Pancreas (tissue), 10 donors: ENCODE measurements around the gene LCN12. TPM values are rescaled to one million over a fixed set of nuclear protein-coding genes. Genes with fewer than 3 reads are reported as not detected.

ENCODE experiments used
- ATAC-seq, 4 donors: fragments of 200-7000 bp; cut with Tn5 transposase; one replicate each; pipeline versions ENCODE4 v1.8.0 to v1.9.1; 2020; ENCODE audit warnings: mild to moderate bottlenecking in 4 of 4, moderate library complexity in 4 of 4
- DNase-seq, 6 donors: peaks; one replicate each; pipeline ENCODE4 v3.0.0-alpha.2; 2020
- FAIRE-seq: peaks from 2 replicates; lab custom pipeline; 2012; peaks lifted over from hg19 to GRCh38; lab: Jason Lieb, UNC
- H3K27ac ChIP-seq, 4 donors: fragments of 200-600 bp; sonication (generic); 1 replicate in 3 of 4; 2 replicates in 1 of 4; pipeline versions ENCODE4 v1.5.0 to v1.8.0; 2020
- H3K27me3 ChIP-seq, 4 donors: fragments of 200-600 bp; one replicate each; pipeline ENCODE4 v1.8.0; 2021
- H3K36me3 ChIP-seq, 3 donors: fragments of 200-600 bp; sonication (generic) in 1 of 3; one replicate each; pipeline versions ENCODE4 v1.5.0 to v1.8.0; 2020 to 2021
- H3K4me1 ChIP-seq, 3 donors: fragments of 200-600 bp; one replicate each; pipeline ENCODE4 v1.8.0; 2021
- H3K4me3 ChIP-seq, 4 donors: fragments of 200-600 bp; sonication (generic) in 2 of 4; one replicate each; pipeline versions ENCODE4 v1.5.0 to v1.8.0; 2020 to 2021
- H3K9me3 ChIP-seq, 4 donors: fragments of 200-600 bp; one replicate each; pipeline ENCODE4 v1.8.0; 2021
- CTCF ChIP-seq, 4 donors: fragments of 200-600 bp; sonication (generic) in 3 of 4; IDR thresholded peaks; one replicate each; pipeline versions ENCODE4 v1.5.0 to v1.8.0; 2021; ENCODE audit warnings: antibody characterized with exemption in 4 of 4
- WGBS, 2 donors: extraction: QIAGEN DNeasy Blood & Tissue Kit; methylation state at CpG; one replicate each; pipeline ENCODE4 v1.1.7; 2013; 5-methylcytosine and 5-hydroxymethylcytosine counted together
- intact Hi-C, 3 donors: fragments of 100-400 bp; cut with DNase I; formaldehyde crosslinking; loops; one replicate each; pipeline versions ENCODE4 v1.11.1 to v1.14.2; 2022
- polyA plus RNA-seq, 2 donors: library from polyadenylated mRNA; stranded (reverse); fragments of 200-250 nt; gene quantifications; one replicate each; pipeline ENCODE4 v1.2.3, GENCODE V29; 2013
- total RNA-seq, 6 donors: library from RNA; stranded (reverse); fragmentation: NEBNext Ultra II Directional in 4 of 6; extraction: Animal tissue kit (Norgen Biotek cat#: 25700) in 4 of 6; gene quantifications; one replicate each; pipeline versions ENCODE4 v1.2.1 to v1.2.4, GENCODE V29; 2021 to 2023
- donor health status: healthy with polysubstance abuse.
- donor health status: DM: no; HTN: no; CAD: no; lungs with moderate emphysema.
- donor health status: DM: no; HTN: no; CAD: no.
- donor health status: control.
- donor health status: control.
- donor health status: Bipolar disorder and iron deficiency.
- donor health status: DM: yes; HTN: yes; CAD: no.
- donor health status: DM: no; HTN: no; CAD: no.
- donor health status: DM: no; HTN: no; CAD: no.
- donor health status: DM: yes; HTN: yes; CAD: no.

Gene LCN12
- total and polyA plus RNA-seq, 8 donors = 0.57 to 16.5 (median 3.4) TPM

GRCh38 chr9:136926749-136927148 is 25.3 kb upstream of the LCN12 start:
- no peaks in the 10 kb centered on the region for H3K4me1 ChIP-seq
- DNase-seq = no peak
- peaks cover 0 to 6% (median 0%) of the 10 kb centered on the region in 3 donors for H3K36me3 ChIP-seq
- no peak for FAIRE-seq
- no peak overlapping the region for H3K27ac ChIP-seq
- no peak for ATAC-seq
- no peaks in the 10 kb centered on the region for H3K9me3 ChIP-seq
- no peaks in the 10 kb centered on the region for H3K27me3 ChIP-seq
- H3K4me3 ChIP-seq = no peak overlapping the region
- no peak for TF ChIP-seq CTCF (IDR thresholded peaks at IDR 0.05)
- intact Hi-C loops = no loop called here
- WGBS, 2 donors = 96% methylated on average over 13 of the region's 13 CpGs

GRCh38 chr9:136927343-136928271 is 24.5 kb upstream of the LCN12 start:
- intact Hi-C loops = no loop called here
- no peak for DNase-seq
- no peaks in the 10 kb centered on the region for H3K4me1 ChIP-seq
- peaks cover 0 to 6% (median 0%) of the 10 kb centered on the region in 3 donors for H3K36me3 ChIP-seq
- no peak for ATAC-seq
- H3K4me3 ChIP-seq = no peak overlapping the region
- no peak for TF ChIP-seq CTCF (IDR thresholded peaks at IDR 0.05)
- H3K9me3 ChIP-seq = no peaks in the 10 kb centered on the region
- no peaks in the 10 kb centered on the region for H3K27me3 ChIP-seq
- 86 to 90% methylated on average over 23 of the region's 23 CpGs for WGBS, 2 donors
- no peak overlapping the region for H3K27ac ChIP-seq
- FAIRE-seq = no peak

- Histone ChIP-seq H3K27ac (no peak overlapping the region), H3K36me3 (peaks cover 0 to 6% (median 0%) of the 10 kb centered on the region in 3 donors), H3K4me3 (no peak overlapping the region), H3K9me3 (no peaks in the 10 kb centered on the region), H3K4me1 (no peaks in the 10 kb centered on the region), H3K27me3 (no peaks in the 10 kb centered on the region)
- FAIRE-seq = no peak
- no peak for DNase-seq
- ATAC-seq = peak in 1 of 4 donors; percentile 9
- no peak for TF ChIP-seq CTCF (IDR thresholded peaks at IDR 0.05)
- WGBS, 2 donors = 86 to 87% methylated on average over 9 of the region's 9 CpGs
- intact Hi-C loops = no loop called here
These were observed 23.5 kb upstream of the LCN12 start for GRCh38 chr9:136928591-136928990.

GRCh38 chr9:136930014-136930413 is 22.1 kb upstream of the LCN12 start:
- TF ChIP-seq CTCF (IDR thresholded peaks at IDR 0.05) = no peak
- intact Hi-C loops = no loop called here

More at GRCh38 chr9:136930014-136930413, 22.1 kb upstream of the LCN12 start:
- H3K4me1 ChIP-seq = no peaks in the 10 kb centered on the region
- no peak overlapping the region for H3K27ac ChIP-seq
- H3K36me3 ChIP-seq = peaks cover 0 to 6% (median 0%) of the 10 kb centered on the region in 3 donors
- FAIRE-seq (no peak), ATAC-seq (no peak), DNase-seq (no peak)
- H3K4me3 ChIP-seq = no peak overlapping the region
- WGBS, 2 donors = 98% methylated on average over 4 of the region's 4 CpGs
- H3K9me3 ChIP-seq = no peaks in the 10 kb centered on the region
- H3K27me3 ChIP-seq = no peaks in the 10 kb centered on the region
